ENCODE measurements around the gene HOXA2.

The HOXA2 gene

GRCh38 chr7:27102581-27103442 lies at the start of gene HOXA2:
Gene HOXA2 (minus strand): TSS chr7:27102683. CDS start chr7:27102500, 183 bp downstream.
- DNase-seq: no peak

- no peak for DNase-seq
Observed at GRCh38 chr7:27151341-27151930, 49.0 kb upstream of the HOXA2 start.

- DNase-seq: no peak
Observed at GRCh38 chr7:27150568-27151340, 48.3 kb upstream of the HOXA2 start.

GRCh38 chr7:27149842-27150567 lies 47.5 kb upstream of the HOXA2 start:
- DNase-seq: no peak

- no peak for DNase-seq
Observed at GRCh38 chr7:27148756-27149641, 46.5 kb upstream of the HOXA2 start.

- no peak for DNase-seq
Observed at GRCh38 chr7:27148031-27148755, 45.7 kb upstream of the HOXA2 start.

GRCh38 chr7:27147199-27148030 lies 44.9 kb upstream of the HOXA2 start, which contains the start of gene HOXA6:
Gene HOXA6 (minus strand): TSS chr7:27147774. CDS start chr7:27147749, 25 bp downstream.
- no peak for DNase-seq

- DNase-seq: peak in 1 of 2 experiments; percentile 4
Observed at GRCh38 chr7:27146491-27147198, 44.2 kb upstream of the HOXA2 start.

GRCh38 chr7:27145914-27146412 lies 43.5 kb upstream of the HOXA2 start:
- no peak for DNase-seq

- no peak for DNase-seq
Observed at GRCh38 chr7:27145165-27145913, 42.9 kb upstream of the HOXA2 start.

GRCh38 chr7:27144781-27145164 lies 42.3 kb upstream of the HOXA2 start:
- no peak for DNase-seq

- no peak for DNase-seq
Observed at GRCh38 chr7:27143950-27144780, 41.7 kb upstream of the HOXA2 start.

- no peak for DNase-seq
Observed at GRCh38 chr7:27143023-27143949, 40.8 kb upstream of the HOXA2 start, which contains the start of gene HOXA5. Gene HOXA5 (minus strand): TSS chr7:27143681. CDS start chr7:27143607, 74 bp downstream.

- DNase-seq: no peak
Observed at GRCh38 chr7:27142580-27143022, 40.1 kb upstream of the HOXA2 start.

- DNase-seq: no peak
Observed at GRCh38 chr7:27141923-27142579, 39.6 kb upstream of the HOXA2 start.

Data from cerebellar nuclear complex (tissue), 1 donor.